ENCODE measurements around the gene ASAP3.
"Not testable (repeated sequence)": the region's sequence is repeated elsewhere in the genome, so short reads cannot be mapped to it uniquely, and the experiment has no call there.

DNA sequence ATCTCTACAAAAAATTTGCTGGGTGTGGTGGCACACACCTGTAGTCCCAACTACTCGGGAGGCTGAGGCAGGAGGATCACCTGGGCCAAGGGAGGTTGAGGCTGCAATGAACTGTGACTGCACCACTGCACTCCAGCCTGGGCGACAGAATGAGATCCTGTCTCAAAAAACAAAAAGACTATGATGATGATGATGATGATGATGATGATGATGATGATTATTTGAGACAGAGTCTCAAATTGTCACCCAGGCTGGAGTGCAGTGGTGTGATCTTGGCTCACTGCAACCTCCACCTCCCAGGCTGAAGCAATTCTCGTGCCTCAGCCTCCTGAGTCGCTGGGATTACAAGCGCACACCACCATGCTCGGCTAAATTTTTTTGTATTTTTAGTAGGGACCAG, 8.8 kb upstream of the ASAP3 start:
- not testable (repeated sequence) for TF ChIP-seq POLR2A, CTCF (IDR thresholded peaks at IDR 0.05)
